H1 (cell line): ENCODE measurements around the gene SH3BP5. TPM values are rescaled to one million over a fixed set of nuclear protein-coding genes. Genes with fewer than 3 reads are reported as not detected.

Experiments used
- CTCF ChIA-PET: fragments of 300-600 bp; sonication (Branson Sonifier 250); formaldehyde crosslinking; loops from one replicate; lab custom pipeline; 2021; ENCODE audit not compliant: partially characterized antibody; lab: Charles Lee
- POLR2A ChIA-PET: fragments of 300-600 bp; sonication (Branson Sonifier 250); formaldehyde crosslinking; loops from one replicate; lab custom pipeline; 2021; ENCODE audit warnings: inconsistent platforms; ENCODE audit not compliant: partially characterized antibody; lab: Charles Lee
- DNase-seq, 2 experiments: peaks; one replicate each; pipeline versions ENCODE4 v3.0.0 to v3.0.0-alpha.2; 2010 to 2022; ENCODE audit warnings: low spot score in 2 of 2, low read depth in 1 of 2, mixed read lengths in 1 of 2
- FAIRE-seq: peaks from 2 replicates; lab custom pipeline; 2011; peaks lifted over from hg19 to GRCh38; lab: Jason Lieb, UNC
- H2AFZ ChIP-seq: 2 replicates; pipeline ENCODE4 v1.8.1; 2012; ENCODE audit warnings: low read length, inconsistent platforms
- H2AK5ac ChIP-seq: 2 replicates; pipeline ENCODE4 v1.6.1; 2013; ENCODE audit warnings: low read depth, low read length
- H2BK120ac ChIP-seq: replicated peaks from 2 replicates; pipeline ENCODE3; 2013; ENCODE audit warnings: low read depth, low read length, inconsistent platforms
- H2BK12ac ChIP-seq: 2 replicates; pipeline ENCODE4 v1.6.1; 2013; ENCODE audit warnings: low read depth, low read length
- H2BK15ac ChIP-seq: 2 replicates; pipeline ENCODE4 v1.6.1; 2013; ENCODE audit warnings: low read length
- H2BK20ac ChIP-seq: 2 replicates; pipeline ENCODE4 v1.6.1; 2013; ENCODE audit warnings: low read length
- H2BK5ac ChIP-seq: 2 replicates; pipeline ENCODE4 v1.6.1; 2013; ENCODE audit warnings: low read depth, low read length
- H3K14ac ChIP-seq: 2 replicates; pipeline ENCODE4 v1.6.1; 2013; ENCODE audit warnings: inconsistent platforms; ENCODE audit not compliant: insufficient read length
- H3K18ac ChIP-seq: 2 replicates; pipeline ENCODE4 v1.6.1; 2013; ENCODE audit warnings: low read length; ENCODE audit errors: extremely low read depth
- H3K23ac ChIP-seq: 2 replicates; pipeline ENCODE4 v1.6.1; 2013; ENCODE audit warnings: inconsistent platforms; ENCODE audit not compliant: insufficient read length
- H3K23me2 ChIP-seq: 2 replicates; pipeline ENCODE4 v1.6.1; 2013; ENCODE audit warnings: low read depth, low read length
- H3K27ac ChIP-seq: 2 replicates; pipeline ENCODE4 v1.6.1; 2011; ENCODE audit warnings: low read depth, low read length, inconsistent platforms
- H3K27me3 ChIP-seq, 4 experiments: replicated peaks in 1 of 4; 1 replicate in 1 of 4; 2 replicates in 3 of 4; pipeline versions ENCODE4 v1.6.1 to v1.8.1; 2011 to 2013; ENCODE audit warnings: low read length in 3 of 4, mild to moderate bottlenecking in 3 of 4, inconsistent platforms in 2 of 4, mixed read lengths in 2 of 4, moderate library complexity in 1 of 4; ENCODE audit not compliant: control insufficient read depth in 3 of 4, insufficient read depth in 3 of 4; ENCODE audit errors: extremely low read depth in 1 of 4
- H3K36me3 ChIP-seq, 4 experiments: 2 replicates each; pipeline versions ENCODE4 v1.6.1 to v1.8.1; 2011 to 2013; ENCODE audit warnings: mild to moderate bottlenecking in 4 of 4, low read length in 3 of 4, moderate library complexity in 2 of 4, control low read depth in 1 of 4, inconsistent platforms in 1 of 4; ENCODE audit not compliant: insufficient read depth in 4 of 4, control insufficient read depth in 2 of 4
- H3K4ac ChIP-seq: replicated peaks from 2 replicates; pipeline ENCODE3; 2013; ENCODE audit warnings: low read length, low read depth, mixed read lengths, inconsistent platforms; ENCODE audit not compliant: insufficient read length
- H3K4me1 ChIP-seq, 4 experiments: replicated peaks in 1 of 4; 1 replicate in 1 of 4; 2 replicates in 3 of 4; pipeline versions ENCODE4 v1.6.1 to v1.8.1; 2011 to 2013; ENCODE audit warnings: low read length in 3 of 4, inconsistent platforms in 2 of 4, mixed read lengths in 1 of 4; ENCODE audit not compliant: insufficient read depth in 4 of 4, control insufficient read depth in 3 of 4
- H3K4me2 ChIP-seq, 2 experiments: 2 replicates each; pipeline versions ENCODE4 v1.6.1 to v1.8.1; 2011 to 2013; ENCODE audit warnings: low read depth in 2 of 2, low read length in 2 of 2, control low read depth in 1 of 2, inconsistent platforms in 1 of 2, mild to moderate bottlenecking in 1 of 2; ENCODE audit not compliant: insufficient read depth in 1 of 2
- H3K4me3 ChIP-seq, 4 experiments: fragments of 200-600, 300-600 bp in 1 of 4; sonication (generic), shearing (Covaris generic), sonication (Bioruptor Twin) in 1 of 4; 2 replicates each; pipeline versions ENCODE4 v1.5.1 to v1.8.1; 2011 to 2016; ENCODE audit warnings: low read length in 4 of 4, low read depth in 3 of 4, control low read depth in 2 of 4, inconsistent platforms in 2 of 4, mild to moderate bottlenecking in 2 of 4, mixed read lengths in 1 of 4, moderate library complexity in 1 of 4; ENCODE audit not compliant: insufficient read depth in 2 of 4; ENCODE audit errors: extremely low read depth in 1 of 4
- H3K56ac ChIP-seq: replicated peaks from 2 replicates; pipeline ENCODE3; 2013; ENCODE audit warnings: low read depth, mild to moderate bottlenecking, mixed read lengths, low read length, inconsistent platforms; ENCODE audit not compliant: insufficient read length
- H3K79me1 ChIP-seq: 2 replicates; pipeline ENCODE4 v1.6.1; 2013; ENCODE audit warnings: low read depth, low read length, control low read depth
- H3K79me2 ChIP-seq, 2 experiments: 2 replicates each; pipeline versions ENCODE4 v1.6.1 to v1.8.1; 2012 to 2013; ENCODE audit warnings: low read length in 2 of 2, mild to moderate bottlenecking in 2 of 2, inconsistent platforms in 1 of 2; ENCODE audit not compliant: insufficient read depth in 2 of 2, control insufficient read depth in 1 of 2
- H3K9ac ChIP-seq, 4 experiments: replicated peaks in 1 of 4; 1 replicate in 1 of 4; 2 replicates in 3 of 4; pipeline versions ENCODE4 v1.6.1 to v1.8.1; 2011 to 2013; ENCODE audit warnings: low read depth in 3 of 4, low read length in 3 of 4, control low read depth in 2 of 4, mild to moderate bottlenecking in 2 of 4, moderate library complexity in 2 of 4, inconsistent platforms in 1 of 4; ENCODE audit errors: extremely low read depth in 1 of 4
- H3K9me3 ChIP-seq, 2 experiments: 2 replicates each; pipeline versions ENCODE4 v1.6.1 to v1.8.1; 2012 to 2013; ENCODE audit warnings: mild to moderate bottlenecking in 2 of 2, moderate library complexity in 2 of 2, control low read depth in 1 of 2, inconsistent platforms in 1 of 2, low read depth in 1 of 2, low read length in 1 of 2, mixed read lengths in 1 of 2; ENCODE audit not compliant: insufficient read depth in 2 of 2
- H4K20me1 ChIP-seq, 2 experiments: replicated peaks in 1 of 2; 2 replicates each; pipeline versions ENCODE3 to v1.8.1; 2011 to 2013; ENCODE audit warnings: inconsistent platforms in 2 of 2, low read length in 2 of 2, mild to moderate bottlenecking in 1 of 2; ENCODE audit not compliant: insufficient read depth in 2 of 2, control insufficient read depth in 1 of 2
- H4K5ac ChIP-seq: 2 replicates; pipeline ENCODE4 v1.6.1; 2013; ENCODE audit warnings: low read length, low read depth, mixed read lengths, inconsistent platforms; ENCODE audit not compliant: insufficient read length
- H4K8ac ChIP-seq: 2 replicates; pipeline ENCODE4 v1.8.0; 2013; ENCODE audit warnings: mild to moderate bottlenecking, moderate library complexity, low read length, inconsistent platforms; ENCODE audit not compliant: insufficient read depth; ENCODE audit errors: extremely low read depth
- H4K91ac ChIP-seq: replicated peaks from 2 replicates; pipeline ENCODE3; 2013; ENCODE audit warnings: low read length, mixed read lengths, inconsistent platforms; ENCODE audit not compliant: insufficient read length
- HDAC6 ChIP-seq: IDR thresholded peaks from one replicate; pipeline ENCODE4 v1.7.1; 2012; ENCODE audit warnings: low read depth, mild to moderate bottlenecking, inconsistent platforms, low read length, moderate library complexity
- KDM5A ChIP-seq: fragments of 200-600 bp; IDR thresholded peaks from 2 replicates; pipeline ENCODE4 v1.7.1; 2012; ENCODE audit warnings: mild to moderate bottlenecking, low read length, inconsistent platforms, mixed read lengths
- NANOG ChIP-seq: IDR thresholded peaks from 2 replicates; pipeline ENCODE4 v1.6.1; 2011; ENCODE audit warnings: low read length, low read depth, mild to moderate bottlenecking, inconsistent platforms; ENCODE audit not compliant: insufficient read depth, poor library complexity, severe bottlenecking
- RBBP5 ChIP-seq: IDR thresholded peaks from 2 replicates; pipeline ENCODE4 v1.7.1; 2012; ENCODE audit warnings: low read depth, mild to moderate bottlenecking, inconsistent platforms, low read length, moderate library complexity, borderline replicate concordance
- RFX5 ChIP-seq: IDR thresholded peaks from 2 replicates; pipeline ENCODE4 v1.6.1; 2011; ENCODE audit warnings: low read depth, low read length, improper control_type of control experiment, borderline replicate concordance
- WGBS, 2 experiments: shearing (Covaris generic) in 1 of 2; methylation state at CpG; one replicate each; pipeline versions ENCODE4 v1.1.6 to v1.1.7; 2013 to 2015; ENCODE audit warnings: low lambda C conversion rate in 2 of 2, mixed read lengths in 2 of 2, inconsistent platforms in 1 of 2, low coverage in 1 of 2, missing lambda C conversion rate in 1 of 2; ENCODE audit not compliant: insufficient replicate concordance in 2 of 2, insufficient coverage in 1 of 2, insufficient read length in 1 of 2; ENCODE audit errors: extremely low coverage in 1 of 2, missing lambda C conversion rate in 1 of 2; 5-methylcytosine and 5-hydroxymethylcytosine counted together
- polyA plus RNA-seq, 7 experiments: library from polyadenylated mRNA; depleted of rRNA in 3 of 7; stranded (reverse) in 5 of 7; unstranded in 2 of 7; fragments of >200 nt in 5 of 7; fragments of 200-250 nt in 2 of 7; gene quantifications; 1 replicate in 5 of 7; 2 replicates in 1 of 7; 4 replicates in 1 of 7; pipeline versions ENCODE4 v1.2.1 to v1.2.3, GENCODE V29; 2011 to 2013; ENCODE audit warnings: missing spikeins in 2 of 7, mixed read lengths in 2 of 7
- total RNA-seq: library from RNA; stranded (reverse); fragmentation: NEBNext Ultra II Directional; extraction: Animal tissue kit (Norgen Biotek cat#: 25700); gene quantifications from 2 replicates; pipeline ENCODE4 v1.2.1, GENCODE V29; 2021

Gene SH3BP5
- total and polyA plus RNA-seq, 2 of the 8 experiments (the other 6 are each of a cell fraction or from before 2014, with no cell fraction given): 7.1 to 9.7 TPM

DNA sequence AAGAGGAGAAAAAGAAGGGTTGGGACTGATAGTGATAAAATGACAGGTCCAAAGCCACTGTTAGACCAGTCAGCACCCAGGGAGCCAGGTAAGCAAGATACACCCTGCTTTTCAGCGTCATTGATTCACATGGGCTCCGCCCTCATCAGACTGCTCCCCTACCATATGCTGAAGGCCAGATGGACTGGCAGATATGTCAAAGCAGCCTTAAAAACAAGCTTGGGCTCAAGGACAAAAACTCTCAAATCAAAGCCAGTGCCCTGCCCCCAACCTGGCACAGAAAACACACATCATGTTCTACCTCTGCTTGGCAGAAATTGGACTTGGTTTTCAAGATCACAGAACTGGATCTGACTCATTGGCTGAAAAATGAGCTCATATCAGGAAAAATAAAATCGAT, 33.4 kb downstream of the SH3BP5 start:
- Histone ChIP-seq H2BK120ac (no peak overlapping the region), H4K20me1 (peaks cover 0 to 2% of the 10 kb centered on the region in 2 experiments), H3K23me2 (no peaks in the 10 kb centered on the region; the same call in 1 of the 2 replicates), H3K23ac (no peak overlapping the region), H3K4ac (no peak overlapping the region), H3K4me3 (no peak overlapping the region), H3K56ac (no peak overlapping the region), H3K9ac (no peak overlapping the region), H3K9me3 (no peaks in the 10 kb centered on the region), H4K8ac (no peak overlapping the region), H3K4me1 (no peaks in the 10 kb centered on the region), H3K18ac (no peak overlapping the region), H2BK20ac (no peak overlapping the region), H4K5ac (no peak overlapping the region), H4K91ac (no peak overlapping the region), H3K79me1 (no peaks in the 10 kb centered on the region), H3K4me2 (no peak overlapping the region), H3K79me2 (no peaks in the 10 kb centered on the region), H3K27me3 (no peaks in the 10 kb centered on the region), H3K36me3 (peaks cover 0 to 4% (median under 1%) of the 10 kb centered on the region in 4 experiments; a peak in 1 of 8 replicates), H3K27ac (no peak overlapping the region), H2BK12ac (no peak overlapping the region), H2BK15ac (no peak overlapping the region), H2AFZ (no peak overlapping the region), H2BK5ac (no peak overlapping the region), H2AK5ac (no peak overlapping the region), H3K14ac (no peak overlapping the region)
- POLR2A ChIA-PET: interaction anchor here (0.7 kb wide), 1 partner anchor 10 kb away, joined by 3 read pairs; no protein-coding TSS in a partner anchor
- 79% methylated on average over 3 of the region's 3 CpGs; no CpG with 5 or more reads in 1 of the 2 experiments for WGBS, 2 experiments
- FAIRE-seq: no peak
- DNase-seq: no peak
- CTCF ChIA-PET: interaction anchor here (1.2 to 4.1 kb wide), 2 partner anchors 22 to 32 kb away, joined by 4 to 19 read pairs; no protein-coding TSS in a partner anchor
- TF ChIP-seq HDAC6 (no peak), KDM5A (no peak), RBBP5 (no peak), RFX5 (no peak), NANOG (no peak)
